B cell (primary cell): Measurements from ENCODE around the gene CCDC81. TPM values are rescaled to one million over a fixed set of nuclear protein-coding genes. Genes with fewer than 3 reads are reported as not detected.

Source experiments
- ATAC-seq: fragments of 200-7000 bp; cut with Tn5 transposase; one replicate; pipeline ENCODE4 v1.10.0; 2021; ENCODE audit warnings: low read depth, mild to moderate bottlenecking, moderate number of reproducible peaks, moderate library complexity
- CTCF ChIA-PET: fragments of 350-600 bp; sonication (Branson Sonifier 250); formaldehyde crosslinking; loops from one replicate; lab custom pipeline; 2021; ENCODE audit warnings: antibody characterized with exemption, inconsistent platforms; lab: Charles Lee
- POLR2A ChIA-PET: fragments of 350-600 bp; sonication (Branson Sonifier 250); formaldehyde crosslinking; loops from one replicate; lab custom pipeline; 2021; ENCODE audit warnings: antibody characterized with exemption; lab: Charles Lee
- DNase-seq: peaks from one replicate; pipeline ENCODE4 v3.0.0; 2013
- H2AFZ ChIP-seq: 2 replicates; pipeline ENCODE4 v1.6.1; 2012; ENCODE audit warnings: mild to moderate bottlenecking, low read depth, low read length; ENCODE audit not compliant: insufficient read depth, poor library complexity, severe bottlenecking
- H3K27ac ChIP-seq, 2 donors: 1 replicate in 1 of 2; 2 replicates in 1 of 2; pipeline ENCODE4 v1.5.1; 2012 to 2013; ENCODE audit warnings: low read length in 2 of 2, mild to moderate bottlenecking in 2 of 2, moderate library complexity in 1 of 2
- H3K27me3 ChIP-seq, 4 experiments: fragments of 200-600 bp in 1 of 4; sonication (generic) in 1 of 4; replicated peaks in 1 of 4; 1 replicate in 2 of 4; 2 replicates in 2 of 4; pipeline versions ENCODE4 v1.6.1 to v1.7.0; 2013 to 2016; ENCODE audit warnings: low read length in 3 of 4, mild to moderate bottlenecking in 2 of 4, mixed read lengths in 1 of 4, moderate library complexity in 1 of 4; ENCODE audit not compliant: insufficient read depth in 4 of 4, control insufficient read depth in 3 of 4; ENCODE audit errors: control extremely low read depth in 1 of 4
- H3K36me3 ChIP-seq, 2 experiments: replicated peaks in 1 of 2; 1 replicate in 1 of 2; 2 replicates in 1 of 2; pipeline versions ENCODE4 v1.6.1 to v1.7.1; 2013; ENCODE audit warnings: low read length in 1 of 2; ENCODE audit not compliant: insufficient read depth in 2 of 2, control insufficient read depth in 1 of 2; ENCODE audit errors: control extremely low read depth in 1 of 2, extremely low read depth in 1 of 2
- H3K4me1 ChIP-seq, 2 donors: fragments of 200-600 bp in 1 of 2; sonication (generic) in 1 of 2; 1 replicate in 1 of 2; 2 replicates in 1 of 2; pipeline versions ENCODE4 v1.5.1 to v1.6.1; 2013 to 2017; ENCODE audit warnings: low read length in 2 of 2; ENCODE audit not compliant: control insufficient read depth in 2 of 2, insufficient read depth in 2 of 2
- H3K4me2 ChIP-seq: replicated peaks from 2 replicates; pipeline ENCODE3; 2012; ENCODE audit warnings: mild to moderate bottlenecking, low read depth, low read length; ENCODE audit not compliant: poor library complexity, severe bottlenecking
- H3K4me3 ChIP-seq, 5 experiments: fragments of 200-600 bp in 1 of 5; sonication (generic) in 1 of 5; 1 replicate in 3 of 5; 2 replicates in 2 of 5; pipeline versions ENCODE4 v1.5.1 to v1.7.0; 2011 to 2016; ENCODE audit warnings: low read length in 4 of 5, mild to moderate bottlenecking in 4 of 5, low read depth in 2 of 5, control low read depth in 1 of 5, moderate library complexity in 1 of 5; ENCODE audit not compliant: insufficient read depth in 1 of 5; ENCODE audit errors: control extremely low read depth in 1 of 5, extremely low read depth in 1 of 5
- H3K79me2 ChIP-seq: fragments of 200-600 bp; sonication (generic); one replicate; pipeline ENCODE4 v1.6.0; 2016; ENCODE audit warnings: low read length; ENCODE audit not compliant: control insufficient read depth, insufficient read depth
- H3K9ac ChIP-seq: fragments of 200-600 bp; sonication (generic); 2 replicates; pipeline ENCODE4 v1.6.1; 2017; ENCODE audit warnings: mild to moderate bottlenecking, low read length, moderate library complexity
- H3K9me3 ChIP-seq, 3 donors: one replicate each; pipeline versions ENCODE4 v1.6.1 to v1.7.1; 2013; ENCODE audit warnings: low read length in 2 of 3; ENCODE audit not compliant: control insufficient read depth in 2 of 3, insufficient read depth in 1 of 3; ENCODE audit errors: control extremely low read depth in 1 of 3
- H4K20me1 ChIP-seq: 2 replicates; pipeline ENCODE4 v1.6.0; 2012; ENCODE audit warnings: mild to moderate bottlenecking, low read length; ENCODE audit not compliant: insufficient read depth, control insufficient read depth, poor library complexity, severe bottlenecking
- H3K27ac Mint-ChIP-seq: one replicate; pipeline ENCODE4 v1.8.0; 2021; ENCODE audit warnings: mixed read lengths
- H3K27me3 Mint-ChIP-seq: one replicate; pipeline ENCODE4 v1.8.0; 2021; ENCODE audit warnings: mixed read lengths
- H3K4me1 Mint-ChIP-seq: one replicate; pipeline ENCODE4 v1.8.0; 2021; ENCODE audit warnings: mixed read lengths
- H3K4me3 Mint-ChIP-seq: one replicate; pipeline ENCODE4 v1.8.0; 2021; ENCODE audit warnings: mixed read lengths
- H3K9me3 Mint-ChIP-seq: one replicate; pipeline ENCODE4 v1.8.0; 2022; ENCODE audit warnings: mixed read lengths; ENCODE audit not compliant: insufficient read depth
- CTCF ChIP-seq: fragments of 200-600 bp; IDR thresholded peaks from one replicate; pipeline ENCODE4 v1.8.0; 2022; ENCODE audit warnings: antibody characterized with exemption, mild to moderate bottlenecking
- EZH2 ChIP-seq: IDR thresholded peaks from 2 replicates; pipeline ENCODE4 v1.6.1; 2012; ENCODE audit warnings: borderline replicate concordance, low read depth, mild to moderate bottlenecking, moderate library complexity, low read length; ENCODE audit not compliant: insufficient read depth, poor library complexity, severe bottlenecking
- WGBS: methylation state at CpG from one replicate; pipeline ENCODE4 v1.1.5; 2013; ENCODE audit warnings: missing lambda C conversion rate; ENCODE audit not compliant: insufficient coverage; 5-methylcytosine and 5-hydroxymethylcytosine counted together
- intact Hi-C: fragments of 100-400 bp; cut with micrococcal nuclease; formaldehyde crosslinking; loops from one replicate; pipeline ENCODE4 v1.10.0; 2022
- polyA plus RNA-seq: library from polyadenylated mRNA; depleted of rRNA; stranded (reverse); fragments of >200 nt; gene quantifications from 2 replicates; pipeline ENCODE4 v1.2.3, GENCODE V29; 2012
- total RNA-seq, 2 donors: library from RNA; stranded (reverse); fragments of 120-200 nt in 1 of 2; gene quantifications; 1 replicate in 1 of 2; 2 replicates in 1 of 2; pipeline versions ENCODE4 v1.2.3 to v1.2.4, GENCODE V29; 2013 to 2022

The CCDC81 gene
- total and polyA plus RNA-seq, 2 donors (not counting 1 experiment from before 2014, with no cell fraction given), result 0.18 to 0.84 TPM

- no peaks in the 10 kb centered on the region for H3K27me3 Mint-ChIP-seq
- Histone ChIP-seq H3K9ac (no peak overlapping the region), H3K9me3 (no peaks in the 10 kb centered on the region), H4K20me1 (no peaks in the 10 kb centered on the region), H3K36me3 (no peaks in the 10 kb centered on the region), H3K27me3 (no peaks in the 10 kb centered on the region), H3K27ac (no peak overlapping the region), H3K4me2 (no peak overlapping the region), H3K4me3 (no peak overlapping the region), H3K79me2 (no peaks in the 10 kb centered on the region), H3K4me1 (no peaks in the 10 kb centered on the region), H2AFZ (no peak overlapping the region)
- TF ChIP-seq EZH2 (no peak), CTCF (no peak)
- CTCF ChIA-PET, result no interaction called here
- H3K4me3 Mint-ChIP-seq, result no peak overlapping the region
- no peaks in the 10 kb centered on the region for H3K4me1 Mint-ChIP-seq
- H3K9me3 Mint-ChIP-seq, result no peaks in the 10 kb centered on the region
- intact Hi-C loops, result no loop called here
- no CpG with 5 or more reads among the region's 2 CpGs for WGBS
- no peak overlapping the region for H3K27ac Mint-ChIP-seq
- ATAC-seq, result no peak
- DNase-seq, result no peak
- POLR2A ChIA-PET, result no interaction called here
Observed at GRCh38 chr11:86386746-86387145, 12.1 kb downstream of the CCDC81 start.

GRCh38 chr11:86388198-86388597 lies 13.5 kb downstream of the CCDC81 start:
- DNase-seq, result no peak
- ChIA-PET POLR2A (interaction anchor here (0.6 kb wide), 1 partner anchor 248 kb away, joined by 3 read pairs; no protein-coding TSS in a partner anchor), CTCF (no interaction called here)
- no peak for TF ChIP-seq EZH2
- TF ChIP-seq CTCF, result no peak
- H3K36me3 ChIP-seq, result no peaks in the 10 kb centered on the region
- WGBS, result 43% methylated on average over 2 of the region's 4 CpGs
- no peak overlapping the region for H3K4me2 ChIP-seq
- H3K27me3 ChIP-seq, result no peaks in the 10 kb centered on the region
- H3K9me3 Mint-ChIP-seq, result no peaks in the 10 kb centered on the region
- no peaks in the 10 kb centered on the region for H3K79me2 ChIP-seq
- no peak overlapping the region for H3K9ac ChIP-seq
- H3K4me1 ChIP-seq, result no peaks in the 10 kb centered on the region
- no peaks in the 10 kb centered on the region for H3K4me1 Mint-ChIP-seq
- H3K27ac ChIP-seq, result no peak overlapping the region
- no peaks in the 10 kb centered on the region for H3K9me3 ChIP-seq
- no peaks in the 10 kb centered on the region for H3K27me3 Mint-ChIP-seq
- no peak for ATAC-seq
- no peak overlapping the region for H3K4me3 Mint-ChIP-seq
- H4K20me1 ChIP-seq, result no peaks in the 10 kb centered on the region
- no peak overlapping the region for H3K27ac Mint-ChIP-seq
- no peak overlapping the region for H2AFZ ChIP-seq
- intact Hi-C loops, result no loop called here
- H3K4me3 ChIP-seq, result no peak overlapping the region
